Loucy (cell line): ENCODE measurements around the gene SLC16A8.

Experiments
- H2AFZ ChIP-seq: fragments of 200-600 bp; sonication (generic); 2 replicates; pipeline ENCODE4 v1.6.0; 2016; ENCODE audit warnings: antibody characterized with exemption, mild to moderate bottlenecking, low read length, moderate library complexity
- H3F3A ChIP-seq: fragments of 200-600 bp; 2 replicates; pipeline ENCODE4 v1.6.0; 2016; ENCODE audit warnings: antibody characterized with exemption, low read depth, mild to moderate bottlenecking
- H3K27me3 ChIP-seq: fragments of 200-600 bp; sonication (generic); 2 replicates; pipeline ENCODE4 v1.6.1; 2014; ENCODE audit warnings: low read length, mild to moderate bottlenecking; ENCODE audit not compliant: insufficient read depth, poor library complexity, severe bottlenecking
- H3K36me3 ChIP-seq: fragments of 200-600 bp; sonication (generic); 2 replicates; pipeline ENCODE4 v1.6.1; 2016; ENCODE audit warnings: low read length; ENCODE audit not compliant: insufficient read depth
- H3K4me1 ChIP-seq: fragments of 200-600 bp; sonication (generic); 2 replicates; pipeline ENCODE4 v1.5.1; 2014; ENCODE audit warnings: low read length, mild to moderate bottlenecking; ENCODE audit not compliant: insufficient read depth, poor library complexity, severe bottlenecking
- H3K4me2 ChIP-seq: fragments of 200-600 bp; sonication (generic); 2 replicates; pipeline ENCODE4 v1.6.0; 2014; ENCODE audit warnings: antibody characterized with exemption, low read length, low read depth, mild to moderate bottlenecking; ENCODE audit not compliant: poor library complexity, severe bottlenecking
- H3K4me3 ChIP-seq: fragments of 200-600 bp; sonication (generic); 2 replicates; pipeline ENCODE4 v1.5.1; 2014; ENCODE audit warnings: low read length, mild to moderate bottlenecking, mixed read lengths; ENCODE audit not compliant: poor library complexity, severe bottlenecking
- H3K79me2 ChIP-seq: fragments of 200-600 bp; sonication (generic); 2 replicates; pipeline ENCODE4 v1.6.1; 2014; ENCODE audit warnings: low read length; ENCODE audit not compliant: insufficient read depth
- H3K9ac ChIP-seq: fragments of 200-600 bp; sonication (generic); 2 replicates; pipeline ENCODE4 v1.6.0; 2014; ENCODE audit warnings: mild to moderate bottlenecking, low read depth, low read length, moderate library complexity; ENCODE audit not compliant: poor library complexity, severe bottlenecking
- H3K9me2 ChIP-seq: fragments of 200-600 bp; sonication (generic); replicated peaks from 2 replicates; pipeline ENCODE4 v1.6.1; 2016; ENCODE audit warnings: low read depth, low read length, mixed read lengths
- H3K9me3 ChIP-seq: fragments of 200-600 bp; sonication (generic); 2 replicates; pipeline ENCODE4 v1.6.1; 2014; ENCODE audit warnings: mild to moderate bottlenecking, antibody characterized with exemption, low read length, low read depth; ENCODE audit not compliant: insufficient read depth
- H4K20me1 ChIP-seq: fragments of 200-600 bp; sonication (generic); 2 replicates; pipeline ENCODE4 v1.6.0; 2014; ENCODE audit warnings: antibody characterized with exemption, low read length, mild to moderate bottlenecking; ENCODE audit not compliant: insufficient read depth, poor library complexity, severe bottlenecking
- CTCF ChIP-seq: fragments of 200-600 bp; sonication (generic); conservative IDR thresholded peaks from 2 replicates; pipeline ENCODE4 v1.5.1; 2014; ENCODE audit warnings: mild to moderate bottlenecking, antibody characterized with exemption, low read length
- EZH2phosphoT487 ChIP-seq: fragments of 200-600 bp; IDR thresholded peaks from 2 replicates; pipeline ENCODE4 v1.6.1; 2018; ENCODE audit warnings: antibody characterized with exemption, mild to moderate bottlenecking, moderate library complexity, borderline replicate concordance

The SLC16A8 gene

GRCh38 chr22:38115423-38116205 lies 31.6 kb upstream of the SLC16A8 start:
- Histone ChIP-seq H3K36me3 (no peaks in the 10 kb centered on the region), H3K9me3 (no peaks in the 10 kb centered on the region)

GRCh38 chr22:38114484-38115398 lies 30.8 kb upstream of the SLC16A8 start:
- no peaks in the 10 kb centered on the region for H4K20me1 ChIP-seq
- no peak overlapping the region for H2AFZ ChIP-seq
- no peak overlapping the region for H3K9ac ChIP-seq
- TF ChIP-seq CTCF (peak; percentile 85), EZH2phosphoT487 (no peak)
- H3K27me3 ChIP-seq: no peaks in the 10 kb centered on the region
- H3K79me2 ChIP-seq: no peaks in the 10 kb centered on the region
- no peaks in the 10 kb centered on the region for H3F3A ChIP-seq
- H3K9me3 ChIP-seq: no peaks in the 10 kb centered on the region
- H3K36me3 ChIP-seq: no peaks in the 10 kb centered on the region
- no peak overlapping the region for H3K4me3 ChIP-seq
- no peaks in the 10 kb centered on the region for H3K9me2 ChIP-seq
- no peaks in the 10 kb centered on the region for H3K4me1 ChIP-seq
- H3K4me2 ChIP-seq: no peak overlapping the region

More at GRCh38 chr22:38115423-38116205, 31.6 kb upstream of the SLC16A8 start:
- Histone ChIP-seq H3K9me2 (no peaks in the 10 kb centered on the region), H3K79me2 (no peaks in the 10 kb centered on the region), H3F3A (no peaks in the 10 kb centered on the region), H3K4me1 (no peaks in the 10 kb centered on the region), H3K4me3 (no peak overlapping the region), H3K27me3 (no peaks in the 10 kb centered on the region), H4K20me1 (no peaks in the 10 kb centered on the region), H2AFZ (no peak overlapping the region), H3K9ac (no peak overlapping the region), H3K4me2 (no peak overlapping the region)
- TF ChIP-seq CTCF: no peak
- TF ChIP-seq EZH2phosphoT487: no peak

- Histone ChIP-seq H3K79me2 (no peaks in the 10 kb centered on the region), H3K4me3 (no peak overlapping the region), H3K9me3 (no peaks in the 10 kb centered on the region), H3K9me2 (no peaks in the 10 kb centered on the region), H4K20me1 (no peaks in the 10 kb centered on the region), H3K27me3 (no peaks in the 10 kb centered on the region), H3K9ac (no peak overlapping the region), H3K4me2 (no peak overlapping the region), H3F3A (no peaks in the 10 kb centered on the region), H3K4me1 (no peaks in the 10 kb centered on the region), H3K36me3 (no peaks in the 10 kb centered on the region), H2AFZ (no peak overlapping the region)
- TF ChIP-seq EZH2phosphoT487: no peak
- TF ChIP-seq CTCF: no peak
Measured at GRCh38 chr22:38112381-38112780, 28.4 kb upstream of the SLC16A8 start.
